GM18909 (cell line): ENCODE results near the gene EZH1.
"Not testable (repeated sequence)": the region's sequence is repeated elsewhere in the genome, so short reads cannot be mapped to it uniquely, and the experiment has no call there.

ENCODE experiments used
- ATAC-seq: cut with Tn5 transposase; IDR thresholded peaks from one replicate; pipeline ENCODE4 v1.9.1; 2021; ENCODE audit warnings: mild to moderate bottlenecking; ENCODE audit not compliant: unreplicated experiment, poor library complexity

Gene EZH1

DNA sequence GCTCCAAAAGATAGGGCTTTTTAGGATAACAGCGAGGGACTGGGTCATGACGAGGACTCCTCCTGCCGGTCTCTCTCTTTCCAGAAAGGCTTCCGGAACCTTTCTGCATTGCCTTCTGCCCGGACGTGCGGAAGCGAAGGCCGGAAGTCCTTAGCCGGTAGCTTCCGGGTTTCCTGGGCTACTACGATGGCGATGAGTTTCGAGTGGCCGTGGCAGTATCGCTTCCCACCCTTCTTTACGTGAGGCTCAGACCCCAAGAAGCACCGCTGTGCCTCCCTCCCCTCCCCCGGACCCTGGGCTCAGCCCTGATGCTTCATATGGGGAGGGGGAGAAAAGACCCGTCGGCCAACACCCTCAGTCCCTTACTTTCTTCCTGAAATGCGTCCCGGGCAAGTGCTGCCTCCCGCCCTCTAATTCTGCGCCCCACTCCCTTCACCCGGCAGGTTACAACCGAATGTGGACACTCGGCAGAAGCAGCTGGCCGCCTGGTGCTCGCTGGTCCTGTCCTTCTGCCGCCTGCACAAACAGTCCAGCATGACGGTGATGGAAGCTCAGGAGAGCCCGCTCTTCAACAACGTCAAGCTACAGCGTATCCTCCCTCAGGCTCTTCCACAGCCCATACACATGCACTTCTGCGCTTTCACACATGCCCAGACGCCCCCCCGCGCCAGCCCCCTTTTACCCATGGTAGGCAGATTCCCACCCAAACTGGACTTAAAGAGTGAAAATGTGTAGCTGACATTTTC, 28.6 kb upstream of the EZH1 start, which contains the start of gene VPS25:
TSS of gene VPS25 (plus strand) at position 160 of the 746 bp plus-strand sequence. CDS start at position 187, 27 bp downstream.
- peak; percentile 57 for ATAC-seq

DNA sequence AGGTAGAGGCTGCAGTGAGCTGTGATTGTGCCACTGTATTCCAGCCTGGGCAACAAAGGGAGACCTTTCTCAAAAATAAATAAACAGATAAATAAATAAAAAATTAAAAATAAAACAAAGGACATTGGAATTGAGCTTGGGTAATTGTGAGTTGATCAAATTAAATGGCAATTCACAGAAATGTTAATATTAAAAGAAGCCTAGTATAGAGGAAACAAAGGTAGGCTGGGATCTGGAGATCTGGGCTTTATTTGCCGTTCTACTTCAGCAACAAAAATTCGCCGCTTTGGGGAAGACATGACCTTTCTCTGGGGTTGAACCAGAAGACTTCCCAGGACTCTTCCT, 28.1 kb upstream of the EZH1 start:
- ATAC-seq, result peak; percentile 10

DNA sequence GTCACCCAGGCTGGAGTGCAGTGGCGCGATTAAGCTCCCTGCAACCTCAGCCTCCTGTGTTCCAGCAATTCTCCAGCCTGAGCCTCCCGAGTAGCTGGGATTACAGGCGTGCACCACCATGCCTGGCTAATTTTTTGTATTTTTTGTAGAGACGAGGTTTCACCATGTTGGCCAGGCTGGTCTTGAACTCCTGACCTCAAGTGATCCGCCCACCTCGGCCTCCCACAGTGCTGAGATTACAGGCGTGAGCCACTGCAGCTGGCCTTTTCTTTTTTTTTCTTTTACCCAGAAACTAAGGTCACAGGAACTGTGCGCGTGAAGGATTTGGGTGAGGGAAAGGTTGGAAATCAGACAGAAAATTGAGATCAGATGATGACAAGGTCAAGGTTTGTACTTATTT, 25.1 kb upstream of the EZH1 start:
- ATAC-seq, result not testable (repeated sequence)

DNA sequence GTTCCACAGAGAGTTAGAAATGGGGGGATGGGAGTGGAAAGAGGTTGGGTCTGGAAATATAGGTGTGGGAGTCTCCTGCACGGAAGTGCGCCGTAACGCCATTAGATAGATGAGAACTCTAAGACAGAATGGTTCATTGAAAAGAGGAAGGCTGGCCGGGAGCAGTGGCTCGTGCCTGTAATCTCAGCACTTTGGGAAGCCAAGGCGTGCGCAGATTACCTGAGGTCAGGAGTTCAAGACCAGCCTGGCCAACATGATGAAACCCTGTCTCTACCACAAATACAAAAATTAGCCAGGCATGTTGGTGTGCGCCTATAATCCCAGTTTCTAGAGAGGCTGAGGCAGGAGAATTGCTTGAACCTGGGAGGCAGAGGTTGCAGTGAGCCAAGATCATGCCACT, 23.2 kb upstream of the EZH1 start:
- ATAC-seq, result not testable (repeated sequence)

DNA sequence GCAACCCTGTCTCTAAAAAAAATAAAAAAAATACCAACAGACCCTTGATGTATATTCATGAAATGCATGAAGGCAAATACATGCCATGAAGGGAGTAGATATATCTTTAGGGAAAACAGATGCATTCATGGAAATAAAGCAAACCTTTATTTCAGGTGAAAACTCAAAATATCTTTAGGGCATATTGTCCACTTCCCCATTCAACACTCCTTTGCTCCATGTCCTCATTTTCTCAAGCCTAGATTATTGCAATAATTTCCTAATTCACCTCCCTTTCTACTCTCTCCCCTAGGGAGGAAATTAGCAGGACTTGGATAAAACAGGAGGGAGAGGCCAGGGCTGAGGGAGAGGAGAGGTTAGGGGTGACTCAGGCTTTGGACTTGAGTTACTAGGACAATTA, 22.7 kb upstream of the EZH1 start:
- ATAC-seq, result no peak

DNA sequence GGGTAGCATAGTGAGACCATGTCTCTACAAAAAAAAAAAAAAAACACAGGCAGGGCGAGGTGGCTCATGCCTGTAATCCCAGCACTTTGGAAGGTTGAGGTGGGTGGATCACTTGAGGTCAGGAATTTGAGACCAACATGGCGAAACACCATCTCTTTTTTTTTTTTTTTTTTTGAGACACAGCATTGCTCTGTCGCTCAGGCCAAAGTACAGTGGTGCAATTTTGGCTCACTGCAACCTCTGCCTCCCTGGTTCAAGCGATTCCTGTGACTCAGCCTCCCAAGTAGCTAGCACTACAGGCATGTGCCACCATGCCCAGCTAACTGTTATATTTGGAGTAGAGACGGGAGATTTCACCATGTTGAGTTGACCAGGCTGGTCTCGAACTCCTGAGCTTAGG, 21.3 kb upstream of the EZH1 start:
- ATAC-seq, result no peak

DNA sequence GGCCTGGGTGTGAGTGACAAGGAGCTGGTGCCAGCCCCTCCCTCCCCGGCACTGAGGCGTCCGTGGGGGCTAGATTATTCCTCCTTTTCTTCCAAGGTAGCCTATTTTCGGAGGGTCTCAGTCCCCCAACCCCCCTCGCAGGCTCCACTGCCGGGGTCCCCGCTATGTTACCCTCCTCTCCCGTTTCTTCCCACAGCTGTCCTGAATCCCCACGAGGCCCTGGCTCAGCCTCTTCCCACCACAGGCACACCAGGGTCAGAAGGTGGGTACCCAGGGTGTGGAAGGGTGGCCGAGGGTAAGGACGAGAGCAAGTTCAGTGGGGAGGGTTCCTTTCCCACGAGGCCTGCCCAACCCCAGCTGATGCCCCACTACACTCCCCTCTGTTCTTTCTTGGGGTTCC, 16.8 kb upstream of the EZH1 start:
- no peak for ATAC-seq

DNA sequence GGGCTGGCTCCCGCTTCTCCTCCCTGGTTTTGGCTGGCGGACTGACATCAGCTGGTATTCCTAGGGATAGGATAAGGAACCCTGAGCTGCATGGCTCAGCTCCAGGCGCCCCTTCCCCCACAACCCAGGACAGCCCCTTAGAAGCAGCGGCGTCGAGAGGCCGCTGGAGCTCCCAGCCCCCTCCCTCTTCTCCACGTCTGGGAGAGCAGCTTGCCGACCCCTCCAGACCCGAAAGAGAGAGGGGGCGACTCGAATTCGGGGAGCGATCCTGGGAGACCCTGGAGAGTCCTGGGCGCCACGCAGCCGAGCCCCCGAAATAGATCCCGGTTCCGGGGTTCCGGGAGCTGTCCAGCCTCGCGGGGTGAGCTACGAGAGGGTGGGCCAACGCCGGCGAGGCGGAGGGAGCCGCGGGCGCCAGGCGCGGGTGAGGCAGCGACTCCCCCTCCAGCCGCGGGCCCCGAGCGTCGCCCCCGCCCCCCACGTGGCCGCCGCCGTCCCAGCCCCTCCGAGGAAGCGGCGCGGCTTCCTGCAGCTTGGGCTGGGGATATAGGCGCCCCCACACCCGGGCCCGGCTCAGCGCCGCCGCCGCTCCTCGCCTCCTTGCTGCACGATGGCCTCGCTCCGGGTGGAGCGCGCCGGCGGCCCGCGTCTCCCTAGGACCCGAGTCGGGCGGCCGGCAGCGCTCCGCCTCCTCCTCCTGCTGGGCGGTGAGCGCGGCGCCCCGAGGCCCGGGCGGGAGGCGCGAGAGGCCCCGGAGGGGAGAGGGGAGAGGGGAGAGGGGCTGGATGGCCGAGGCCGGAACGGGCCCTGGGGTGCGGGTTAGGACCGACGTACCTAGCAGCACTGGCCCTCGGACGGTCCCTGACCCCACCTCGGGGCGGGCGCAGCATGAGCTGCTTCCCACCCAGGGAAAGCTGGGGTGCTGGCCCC, 16.1 kb upstream of the EZH1 start, which contains the start of gene RAMP2:
TSS of gene RAMP2 (plus strand) at position 576 of the 930 bp plus-strand sequence. CDS start at position 611, 35 bp downstream.
- ATAC-seq, result no peak

DNA sequence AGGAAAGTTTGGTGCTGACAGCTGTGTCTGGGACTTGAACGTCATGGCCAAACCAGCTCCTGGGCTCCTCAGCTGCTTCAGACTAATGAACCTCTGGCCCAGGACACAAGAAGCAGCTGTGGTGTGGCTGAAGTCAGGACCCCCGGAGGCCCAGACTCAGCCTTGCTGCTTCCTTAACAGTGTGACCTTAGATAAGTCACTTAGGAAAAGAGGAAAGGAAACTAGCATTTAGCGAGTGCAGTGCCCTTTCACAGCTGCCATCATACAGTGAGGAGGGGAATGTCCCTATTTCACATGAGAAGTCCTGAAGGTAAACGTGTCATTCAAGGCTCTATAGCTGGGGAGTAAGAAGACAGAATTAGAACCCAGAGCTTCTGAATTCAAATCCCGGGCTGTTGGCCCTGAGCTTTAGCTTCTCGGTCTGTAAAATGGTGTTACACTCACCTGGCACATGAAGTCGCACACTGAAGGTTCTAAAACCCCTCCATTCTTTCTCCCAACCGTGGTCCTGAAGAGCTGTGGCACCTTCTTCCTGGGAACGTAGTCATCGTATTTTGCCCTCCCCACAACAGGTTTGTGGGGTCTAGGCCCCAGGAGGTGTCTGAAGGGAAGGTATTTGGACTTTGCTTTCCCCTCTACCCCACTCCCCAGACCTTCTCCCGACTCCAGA, 15.3 kb upstream of the EZH1 start:
- no peak for ATAC-seq

DNA sequence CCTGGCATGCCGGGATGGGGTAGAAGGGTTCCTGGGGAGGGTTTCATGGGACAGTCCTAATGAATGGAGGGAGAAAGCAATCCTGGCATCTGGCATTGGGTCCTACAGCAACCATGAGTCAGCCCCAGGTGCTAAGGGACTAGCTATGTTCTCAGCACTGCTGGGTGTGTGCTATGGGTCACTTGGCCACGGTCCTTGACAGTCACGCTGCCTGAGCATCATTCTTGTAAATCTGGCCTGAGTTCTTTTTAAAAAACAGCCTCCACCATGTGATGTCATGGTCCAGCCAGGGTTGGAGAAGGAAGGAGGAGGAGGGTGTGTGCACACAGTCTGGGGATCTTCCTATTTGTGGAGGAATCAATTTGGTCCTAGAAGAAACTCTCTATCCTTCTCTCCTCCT, 9.9 kb upstream of the EZH1 start:
- no peak for ATAC-seq

DNA sequence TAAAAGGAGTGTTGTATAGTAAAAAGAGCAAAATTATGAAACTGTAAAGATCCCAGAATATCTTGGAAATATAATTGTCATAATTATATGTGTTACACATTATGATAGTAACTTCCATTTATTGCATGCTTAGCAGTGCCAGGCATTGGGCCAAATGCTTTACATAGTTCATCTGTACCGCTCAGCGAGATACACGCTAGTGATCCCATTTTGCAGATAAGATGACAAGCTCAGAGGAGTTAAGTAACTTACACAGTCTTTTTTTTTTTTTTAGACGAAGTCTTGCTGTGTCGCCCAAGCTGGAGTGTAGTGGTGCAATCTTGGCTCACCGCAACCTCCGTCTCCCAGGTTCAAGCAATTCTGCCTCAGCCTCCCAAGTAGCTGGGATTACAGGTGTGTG, 6.8 kb upstream of the EZH1 start:
- ATAC-seq, result no peak

DNA sequence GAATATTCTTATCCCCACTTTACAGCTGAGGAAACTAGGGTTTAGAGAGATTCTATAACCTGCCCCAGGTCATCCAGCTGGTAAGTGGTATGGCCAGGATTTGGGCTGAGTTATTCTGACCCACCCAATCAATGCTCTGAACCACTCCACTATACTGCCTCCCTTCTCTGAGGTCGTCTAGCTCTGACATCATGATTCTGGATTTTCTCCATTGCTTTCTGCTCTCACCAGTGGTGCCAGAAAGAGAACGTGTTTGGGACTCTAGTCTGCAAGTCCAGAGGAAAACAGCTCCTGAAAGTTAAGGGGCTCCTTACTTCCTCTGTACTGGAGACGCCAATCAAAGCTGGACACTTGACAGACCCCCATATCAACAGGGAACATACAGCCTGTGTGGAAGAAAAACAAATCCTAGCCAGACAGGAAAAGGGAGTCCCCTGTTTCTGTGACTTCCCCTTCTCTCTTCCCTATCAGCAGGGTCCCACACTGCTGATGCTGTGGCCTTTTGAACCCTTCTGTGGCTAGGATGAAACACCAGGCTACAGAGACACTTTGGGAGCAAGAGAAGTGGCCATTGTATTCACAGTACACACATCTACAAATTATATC, 6.0 kb upstream of the EZH1 start:
- no peak for ATAC-seq

DNA sequence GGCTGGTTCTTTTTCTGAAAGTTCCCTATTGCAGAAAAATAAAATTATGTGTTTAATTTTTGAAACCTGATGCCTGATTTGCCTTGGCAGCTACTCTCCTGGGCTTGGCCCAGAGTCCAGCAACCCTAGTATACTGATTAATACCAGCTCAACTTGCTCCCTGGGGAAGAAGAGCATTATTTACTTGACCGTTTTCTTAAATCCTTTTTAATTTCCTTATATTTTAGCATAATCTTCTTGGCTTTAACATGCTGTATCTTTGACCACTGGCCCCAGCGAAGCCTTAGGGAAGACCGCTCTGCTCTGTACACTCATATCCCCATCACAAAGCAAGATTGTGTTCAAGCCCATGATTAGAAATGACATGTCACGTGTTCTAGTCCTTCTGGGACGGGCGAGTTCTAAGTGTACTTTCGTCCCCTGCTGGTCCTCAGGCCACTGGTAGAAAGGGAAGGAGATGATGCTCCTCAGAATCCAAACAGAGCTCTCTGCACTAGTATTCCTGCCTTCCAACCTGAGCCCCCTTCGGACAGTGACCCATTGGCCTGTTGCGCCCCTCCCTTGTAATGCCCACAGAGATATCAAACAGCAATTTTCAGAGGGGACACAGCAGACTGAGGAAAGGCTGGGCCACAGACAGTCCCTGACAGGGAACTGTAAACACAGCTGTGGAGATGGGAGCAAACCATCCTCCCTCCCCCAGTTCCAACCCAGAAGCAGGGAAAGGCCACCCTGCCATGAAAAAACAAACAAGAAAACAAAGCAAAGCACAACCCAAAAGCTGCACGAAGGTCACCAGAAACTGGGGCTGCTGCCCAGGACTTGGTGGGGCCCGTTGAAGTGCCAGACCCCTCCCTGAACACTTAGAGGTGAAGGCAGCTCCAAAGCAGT, 4.3 kb upstream of the EZH1 start:
- no peak for ATAC-seq

DNA sequence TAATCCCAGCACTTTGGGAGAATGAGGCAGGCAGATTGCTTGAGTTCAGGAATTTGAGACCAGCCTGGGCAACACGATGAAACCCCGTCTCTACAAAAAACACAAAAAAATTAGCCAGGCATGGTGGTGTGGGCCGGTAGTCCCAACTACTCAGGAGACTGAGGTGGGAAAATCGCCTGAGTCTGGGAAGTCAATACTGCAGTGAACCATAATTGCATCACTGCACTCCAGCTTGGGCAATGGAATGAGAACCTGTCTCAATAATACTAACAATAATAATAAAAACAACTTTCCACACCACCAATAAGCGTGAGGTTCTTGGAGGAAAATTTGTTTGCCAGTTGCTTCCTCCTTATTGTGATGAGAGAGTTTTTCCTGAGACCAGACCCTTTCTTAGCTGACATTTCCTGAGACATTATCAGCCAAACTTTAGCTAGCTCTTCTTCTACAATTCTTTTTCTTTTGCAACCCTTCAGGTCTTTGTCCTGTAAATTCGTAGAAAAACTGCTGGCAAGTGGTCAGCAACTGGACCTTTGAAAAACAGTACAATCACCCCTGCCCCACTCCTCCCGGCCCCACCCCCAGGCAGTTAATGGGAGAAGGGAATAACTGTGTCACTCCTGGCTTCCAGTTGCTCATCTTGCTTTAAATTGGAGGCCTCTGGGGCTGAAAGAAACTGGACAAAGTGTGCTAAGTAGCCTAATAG, 3.5 kb upstream of the EZH1 start:
- no peak for ATAC-seq

DNA sequence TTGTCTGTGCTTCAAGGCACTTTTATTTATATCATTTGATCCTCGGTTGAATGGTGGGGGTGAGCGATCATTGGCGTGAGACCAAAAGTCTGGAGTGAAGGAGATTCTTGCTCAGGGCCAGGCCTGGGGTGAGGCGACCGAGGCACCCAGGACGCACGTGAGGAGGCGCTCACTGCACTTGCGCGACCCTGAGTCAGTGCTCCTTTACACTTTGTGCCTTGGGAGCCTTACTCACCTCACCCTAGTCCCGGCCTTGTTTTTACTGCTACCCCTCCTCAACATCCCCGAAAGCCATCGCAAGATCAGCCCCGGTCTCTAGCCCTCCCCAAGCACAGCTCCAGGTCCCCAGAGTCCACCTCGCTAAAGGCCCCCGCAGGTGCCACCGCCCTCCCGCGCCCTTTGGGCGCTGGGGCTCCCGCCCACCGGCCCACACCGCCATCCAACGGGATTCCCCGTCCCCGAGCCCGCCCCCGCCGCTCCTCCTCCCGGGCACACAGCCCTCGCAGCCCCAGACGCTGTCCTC, 496 bp downstream of the EZH1 start:
- ATAC-seq, result peak; percentile 55

DNA sequence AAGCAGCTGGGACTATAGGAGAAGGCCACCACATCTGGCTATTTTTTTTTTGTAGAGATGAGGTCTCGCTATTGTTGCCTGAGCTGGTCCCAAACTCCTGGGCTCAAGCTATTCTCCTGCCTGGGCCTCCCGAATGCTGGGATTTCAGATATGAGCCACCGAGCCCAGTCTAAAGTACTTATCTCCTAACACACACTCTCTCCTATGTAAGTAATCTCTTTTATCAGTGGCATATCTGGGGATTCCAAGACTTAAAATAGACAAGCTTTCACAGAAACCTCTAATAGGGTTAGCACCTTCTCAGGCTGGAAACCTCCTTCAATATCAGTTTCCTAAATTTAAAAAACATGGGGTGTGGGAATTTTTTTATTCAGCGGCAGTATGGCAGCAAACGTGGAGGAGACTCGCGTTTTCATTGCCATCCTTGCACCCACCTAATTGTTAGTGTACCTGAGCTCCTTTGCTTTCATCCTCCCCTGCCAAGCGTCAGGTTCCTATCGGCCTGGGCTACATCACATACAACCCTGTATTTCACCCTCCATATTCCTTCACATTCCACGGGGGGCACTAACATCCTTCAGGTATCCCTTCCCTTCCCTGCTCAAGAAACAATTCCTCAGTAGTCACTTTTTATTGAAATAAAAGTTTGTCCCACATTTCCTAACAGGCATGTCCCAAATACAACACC, 1.1 kb downstream of the EZH1 start:
- ATAC-seq, result no peak

DNA sequence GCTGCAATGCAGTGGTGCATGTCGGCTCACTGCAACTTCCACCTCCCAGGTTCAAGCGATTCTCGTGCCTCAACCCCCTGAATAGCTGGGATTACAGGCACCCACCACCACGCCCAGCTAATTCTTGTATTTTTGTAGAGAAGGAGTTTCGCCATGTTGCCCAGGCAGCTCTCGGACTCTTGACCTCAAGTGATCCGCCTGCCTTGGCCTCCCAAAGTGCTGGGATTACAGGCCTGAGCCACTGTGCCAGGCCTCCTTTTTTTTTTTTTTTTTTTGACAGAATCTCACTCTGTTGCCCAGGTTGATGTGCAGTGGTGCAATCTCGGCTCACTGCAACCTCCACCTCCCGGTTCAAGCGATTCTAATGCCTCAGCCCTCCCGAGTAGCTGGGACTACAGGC, 1.9 kb downstream of the EZH1 start:
- ATAC-seq, result not testable (repeated sequence)

DNA sequence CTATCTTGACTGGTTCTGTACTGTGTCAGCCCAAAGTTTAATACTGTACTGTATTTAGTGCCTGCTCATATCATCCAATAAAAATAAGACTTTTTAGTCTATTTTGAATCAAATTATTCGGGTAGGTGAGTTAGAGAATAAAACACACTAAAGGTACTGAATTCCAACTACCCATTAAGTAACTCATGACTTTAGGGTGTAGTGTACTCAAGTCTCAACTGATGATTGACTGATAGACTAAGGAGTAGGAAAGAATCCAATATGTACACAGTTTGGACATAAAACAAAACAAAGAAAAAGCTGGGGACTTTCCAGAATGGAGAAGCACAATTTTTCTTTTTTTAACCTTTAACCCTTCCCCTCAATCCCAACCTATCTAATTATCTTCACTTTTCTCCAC, 4.1 kb downstream of the EZH1 start:
- no peak for ATAC-seq
